SJSA1 (cell line): ENCODE data around the gene MGST3. TPM values are rescaled to one million over a fixed set of nuclear protein-coding genes. Genes with fewer than 3 reads are reported as not detected.

Source experiments
- total RNA-seq: library from RNA; depleted of rRNA; stranded (reverse); fragments of >200 nt; shearing (Covaris generic); gene quantifications from 2 replicates; pipeline ENCODE4 v1.2.3, GENCODE V29; 2014; rRNA removed

MGST3 gene
- total RNA-seq, 1 experiment from 2014 or later = 167 TPM

Other genes with a start within 250 kb of the MGST3 start
- gene RXRG, start 186.1 kb upstream of the MGST3 start, total RNA-seq = not detected in 2 replicates
- not detected in 2 replicates for gene LRRC52, start 87.2 kb upstream of the MGST3 start, total RNA-seq
- 52.0 and 72.4 TPM in 2 replicates for gene ALDH9A1, start 67.3 kb downstream of the MGST3 start, total RNA-seq
- 171 and 296 TPM in 2 replicates for gene TMCO1, start 137.6 kb downstream of the MGST3 start, total RNA-seq
- gene UCK2, start 196.4 kb downstream of the MGST3 start, total RNA-seq = 38.8 and 63.7 TPM in 2 replicates